Measurements from ENCODE around the gene TAF4.

Gene TAF4

DNA sequence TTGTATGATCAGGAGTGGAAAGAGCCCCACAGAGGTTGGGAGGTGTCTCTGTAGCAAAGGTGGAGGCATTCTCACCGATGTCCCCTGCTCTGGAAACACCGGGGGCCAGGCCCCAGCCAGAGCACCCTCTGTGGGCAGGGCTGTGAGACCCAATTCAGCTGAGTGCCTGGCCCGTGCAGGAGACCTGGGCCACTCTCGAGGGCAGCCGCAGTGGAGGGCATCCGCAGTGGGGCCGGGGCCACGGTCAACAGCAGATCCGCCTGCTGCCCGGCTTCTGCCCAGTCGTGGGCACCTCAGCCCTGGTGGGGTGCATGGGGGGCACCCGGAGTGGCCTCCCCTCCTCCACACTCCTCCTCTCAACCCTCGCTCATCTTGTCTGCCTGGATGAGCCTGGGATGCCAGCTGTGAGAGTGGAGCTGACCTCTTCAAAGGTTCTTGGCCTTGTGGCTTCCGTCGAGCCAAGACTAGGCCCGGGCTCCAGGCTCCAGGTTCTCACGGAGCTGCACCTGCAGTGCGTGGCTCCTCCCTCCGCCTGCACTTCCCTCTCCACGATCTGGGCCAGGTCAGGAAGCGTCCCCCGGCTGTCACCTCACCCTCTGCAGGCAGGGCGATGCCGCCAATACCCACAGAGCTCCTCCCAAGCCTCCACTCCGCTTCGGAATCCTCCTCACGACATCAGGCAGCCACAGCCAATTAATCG is 134.8 kb downstream of the TAF4 start:
- DNase-seq (ENCODE audit: low spot score): no peak

DNA sequence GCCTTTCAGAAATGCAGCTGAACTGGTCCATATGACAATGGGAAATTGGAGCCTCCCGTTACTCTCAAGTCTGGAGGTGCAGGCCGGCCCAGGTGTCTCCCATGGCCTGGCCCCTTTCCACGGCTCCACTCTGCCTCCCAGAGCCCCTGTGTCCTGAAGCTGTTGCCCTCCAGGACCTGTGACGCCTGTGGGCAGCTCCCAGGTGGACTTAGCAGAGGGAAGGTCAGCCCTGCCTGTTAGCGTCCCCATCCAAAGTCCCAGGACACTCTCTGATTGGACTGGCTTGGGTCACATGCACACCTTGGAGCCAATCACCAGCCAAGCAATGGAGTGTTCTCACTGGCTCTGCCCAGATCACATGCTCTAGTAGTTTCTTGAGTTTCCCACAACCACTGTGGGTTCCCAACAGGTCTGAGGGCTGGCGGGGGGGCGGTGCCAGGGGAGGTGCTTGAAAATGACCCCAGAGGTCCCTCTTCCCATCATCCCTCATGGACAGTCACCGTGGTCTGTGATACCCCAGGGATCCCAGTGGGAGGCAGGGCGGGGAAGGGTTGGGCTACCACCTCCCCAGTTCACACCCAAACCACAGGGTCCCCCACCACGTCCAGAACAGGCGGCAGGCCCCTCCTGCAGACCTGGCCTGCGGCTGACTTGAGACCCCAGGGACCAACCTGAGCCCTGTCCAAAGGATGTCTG is 135.6 kb downstream of the TAF4 start:
- DNase-seq (ENCODE audit: low spot score): no peak

DNA sequence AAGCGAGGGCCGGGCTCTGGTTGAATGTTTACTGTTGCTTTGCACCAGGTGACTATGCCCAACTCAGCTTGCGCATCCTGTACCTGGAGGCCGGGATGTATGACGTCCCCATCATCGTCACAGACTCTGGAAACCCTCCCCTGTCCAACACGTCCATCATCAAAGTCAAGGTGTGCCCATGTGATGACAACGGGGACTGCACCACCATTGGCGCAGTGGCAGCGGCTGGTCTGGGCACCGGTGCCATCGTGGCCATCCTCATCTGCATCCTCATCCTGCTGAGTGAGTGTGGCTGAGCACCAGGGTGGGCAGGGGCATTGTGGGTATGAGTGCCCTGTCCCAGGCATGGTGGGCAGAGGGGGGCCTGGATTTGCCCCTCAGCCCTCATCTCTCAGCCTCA is 136.1 kb downstream of the TAF4 start:
- DNase-seq (ENCODE audit: low spot score): no peak

DNA sequence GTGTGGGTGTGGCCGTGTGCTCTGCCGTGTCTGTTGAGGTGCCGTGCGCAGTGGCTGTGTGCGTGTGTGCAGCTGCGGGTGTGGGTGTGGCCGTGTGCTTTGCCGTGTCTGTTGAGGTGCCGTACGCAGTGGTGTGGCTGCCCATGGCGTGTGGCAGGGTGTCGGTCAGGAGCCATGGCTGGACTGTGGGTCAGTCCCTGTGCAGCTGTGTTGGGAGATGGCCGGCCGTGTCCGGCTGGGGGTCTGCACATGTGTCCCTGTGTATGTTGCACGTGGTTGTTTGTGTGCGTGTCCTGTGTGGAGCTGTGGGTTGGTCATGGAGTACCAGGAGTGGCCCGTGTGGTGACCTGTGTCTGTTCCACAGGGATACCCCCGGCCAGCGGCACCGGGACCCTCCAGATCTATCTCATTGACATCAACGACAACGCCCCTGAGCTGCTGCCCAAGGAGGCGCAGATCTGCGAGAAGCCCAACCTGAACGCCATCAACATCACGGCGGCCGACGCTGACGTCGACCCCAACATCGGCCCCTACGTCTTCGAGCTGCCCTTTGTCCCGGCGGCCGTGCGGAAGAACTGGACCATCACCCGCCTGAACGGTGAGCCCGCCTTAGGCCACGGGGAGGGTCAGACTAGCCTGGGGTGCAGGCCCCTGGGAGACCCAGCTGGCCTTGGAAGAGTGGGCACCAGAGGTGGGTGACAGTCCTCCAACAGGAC is 137.7 kb downstream of the TAF4 start:
- no peak for DNase-seq (ENCODE audit: low spot score)

DNA sequence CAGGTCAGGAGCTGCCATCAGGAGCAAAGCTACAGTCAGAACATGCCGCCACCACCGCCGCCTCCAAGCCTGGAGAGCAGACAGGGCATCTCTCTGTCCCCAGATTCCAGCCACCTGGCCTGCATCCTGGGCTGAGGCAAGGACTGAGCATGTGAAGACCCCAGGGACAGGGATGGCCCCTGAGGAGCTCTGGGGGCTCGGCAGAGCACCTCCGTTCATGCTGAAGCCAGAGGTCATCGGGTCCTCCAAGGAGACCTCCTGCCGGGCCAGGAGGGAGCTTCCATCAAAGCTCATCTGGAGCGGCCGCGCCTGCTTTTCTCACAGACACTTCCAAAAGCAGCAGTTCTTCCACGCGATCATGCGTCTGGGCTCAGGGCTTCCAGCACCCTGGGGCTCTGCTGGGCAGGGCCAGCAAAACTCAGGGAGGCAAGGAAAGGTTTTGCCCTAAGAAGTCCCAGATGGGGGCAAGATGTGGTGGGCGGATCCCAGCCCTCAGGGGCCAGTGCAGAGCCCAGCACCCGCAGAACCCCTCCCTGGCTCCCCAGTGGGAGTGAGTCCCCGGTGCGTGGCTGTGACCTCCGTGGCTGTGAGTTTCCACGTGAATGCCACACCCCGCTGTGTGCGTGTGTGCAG is 138.4 kb downstream of the TAF4 start:
- DNase-seq (ENCODE audit: low spot score): no peak

DNA sequence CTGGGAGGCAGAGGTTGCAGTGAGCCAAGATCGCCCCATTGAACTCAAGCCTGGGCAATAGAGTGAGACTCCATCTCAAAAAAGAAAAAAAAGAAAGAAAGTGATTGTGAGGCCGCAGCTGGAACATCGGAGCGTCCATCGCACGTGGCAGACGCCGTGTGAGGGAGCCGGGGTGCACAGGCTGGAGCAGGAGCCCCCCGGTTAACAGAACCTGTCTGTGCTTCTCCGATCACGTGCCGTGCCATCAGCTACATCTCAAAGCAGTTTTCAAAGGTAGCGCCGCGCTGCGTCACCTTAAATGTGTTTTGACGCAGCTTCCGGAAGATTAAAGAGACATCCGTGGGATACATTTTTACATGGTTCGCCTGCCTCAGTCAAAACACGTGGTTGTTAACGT is 138.9 kb downstream of the TAF4 start:
- no peak for DNase-seq (ENCODE audit: low spot score)

DNA sequence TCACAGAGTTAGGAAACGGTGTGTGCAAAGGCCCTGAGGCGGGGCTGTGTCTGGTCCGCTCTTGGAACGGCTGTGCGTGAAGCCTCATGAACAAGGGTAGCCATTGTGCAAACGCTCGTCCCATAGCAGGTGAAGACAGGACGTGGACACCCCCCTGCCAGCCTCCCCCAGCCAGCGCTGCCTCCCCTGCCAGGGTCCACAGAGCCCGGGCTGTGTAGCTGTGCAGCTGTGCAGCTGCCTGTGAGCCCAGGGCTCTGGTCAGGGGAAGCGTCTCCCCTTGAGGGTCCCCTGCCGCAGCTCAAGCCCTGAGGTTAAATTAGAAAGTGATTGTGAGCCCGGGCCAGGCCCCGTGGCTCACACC is 139.4 kb downstream of the TAF4 start:
- no peak for DNase-seq (ENCODE audit: low spot score)

DNA sequence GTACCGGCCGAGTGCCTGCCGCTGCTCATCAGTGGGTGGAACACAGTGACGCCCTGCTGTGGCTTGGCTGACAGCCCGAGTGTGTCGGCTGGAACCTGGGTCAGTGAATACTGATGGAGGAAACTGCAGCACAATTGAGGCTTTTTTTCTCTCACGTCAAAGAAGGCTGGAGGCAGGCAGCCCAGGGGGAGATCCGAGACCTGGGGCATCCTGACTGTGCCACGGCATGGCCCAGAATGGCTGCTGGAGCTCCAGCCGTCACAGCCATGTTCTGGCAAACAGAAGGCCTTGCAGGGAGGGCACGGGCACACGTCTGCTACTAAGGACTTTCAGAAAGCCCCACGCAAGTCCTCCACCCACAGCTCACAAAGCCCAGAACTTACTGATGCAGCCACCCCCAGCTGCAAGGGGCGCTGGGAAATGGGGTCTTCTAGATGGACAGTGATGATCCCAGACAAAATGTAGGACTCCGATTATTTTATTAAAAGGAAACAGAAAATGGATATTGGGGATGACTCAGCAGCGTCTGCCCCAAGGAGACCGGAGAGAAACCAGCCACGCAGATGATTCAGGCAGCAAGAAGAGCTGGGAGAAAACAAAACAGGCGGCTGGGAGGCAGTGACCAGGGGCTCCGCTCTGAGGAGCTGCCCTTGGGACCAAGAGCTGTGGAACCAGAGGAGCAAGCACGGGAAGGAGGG is 140.0 kb downstream of the TAF4 start:
- no peak for DNase-seq (ENCODE audit: low spot score)

DNA sequence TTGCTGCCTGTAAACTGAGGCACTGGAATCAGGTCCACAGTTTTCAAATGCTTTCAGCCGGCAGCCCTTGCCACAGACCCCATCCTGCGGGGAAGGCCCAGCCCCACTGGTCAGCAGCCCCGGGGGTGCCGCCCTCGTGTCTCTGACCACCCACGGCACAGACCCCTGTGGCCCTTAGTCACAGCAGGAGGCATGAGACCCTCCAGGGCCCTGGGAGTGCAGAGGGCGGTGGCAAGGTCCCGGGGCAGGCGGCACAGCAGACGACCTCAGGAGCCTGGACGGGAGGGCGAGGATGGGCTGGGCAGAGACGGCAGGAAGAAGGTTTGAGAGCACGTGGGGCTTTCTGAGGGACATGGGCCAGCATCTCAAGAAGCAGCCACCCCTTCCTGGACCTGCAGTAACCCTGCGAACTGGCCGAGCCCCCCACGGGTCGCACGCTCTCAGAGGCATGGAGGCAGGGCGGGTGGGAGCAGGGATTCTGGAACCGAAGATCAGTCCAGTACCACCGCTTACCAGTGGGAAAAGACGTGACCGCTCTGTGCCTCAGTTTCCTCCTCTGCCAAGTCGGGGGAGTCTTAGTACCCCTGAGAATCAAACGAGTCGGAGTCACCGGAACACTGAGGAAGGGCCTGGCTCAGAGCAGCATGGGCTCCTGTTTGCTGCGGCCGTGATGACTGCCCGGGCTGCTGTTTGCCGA is 140.7 kb downstream of the TAF4 start:
- DNase-seq (ENCODE audit: low spot score): no peak
